GM23248 (cell line): Measurements from ENCODE around the gene SSBP2.

Experiments
- EZH2 ChIP-seq: fragments of 200-600 bp; sonication (generic); IDR thresholded peaks from 2 replicates; pipeline ENCODE4 v1.6.1; 2018; ENCODE audit warnings: antibody characterized with exemption, mild to moderate bottlenecking; ENCODE audit not compliant: insufficient read depth, poor library complexity, severe bottlenecking
- EZH2phosphoT487 ChIP-seq: fragments of 200-600 bp; sonication (generic); IDR thresholded peaks from 2 replicates; pipeline ENCODE4 v1.6.1; 2018; ENCODE audit warnings: antibody characterized with exemption, moderate library complexity, mild to moderate bottlenecking, low read depth; ENCODE audit not compliant: insufficient read depth

- no peak for TF ChIP-seq EZH2
- TF ChIP-seq EZH2phosphoT487 = no peak
Measured at GRCh38 chr5:81395262-81395661, 355.6 kb downstream of the SSBP2 start.
